ENCODE measurements around the gene STAM.

GRCh38 chr10:17647326-17647725, 3.4 kb downstream of the STAM start:
- no peak for TF ChIP-seq CTCF (IDR thresholded peaks at IDR 0.05)
- TF ChIP-seq EP300 (IDR thresholded peaks at IDR 0.05) = no peak
- no peak for TF ChIP-seq POLR2A (IDR thresholded peaks at IDR 0.05; ENCODE audit: low read depth)

All from esophagus muscularis mucosa (tissue), 4 donors.